Measurements from ENCODE around the gene SGK2.

DNA sequence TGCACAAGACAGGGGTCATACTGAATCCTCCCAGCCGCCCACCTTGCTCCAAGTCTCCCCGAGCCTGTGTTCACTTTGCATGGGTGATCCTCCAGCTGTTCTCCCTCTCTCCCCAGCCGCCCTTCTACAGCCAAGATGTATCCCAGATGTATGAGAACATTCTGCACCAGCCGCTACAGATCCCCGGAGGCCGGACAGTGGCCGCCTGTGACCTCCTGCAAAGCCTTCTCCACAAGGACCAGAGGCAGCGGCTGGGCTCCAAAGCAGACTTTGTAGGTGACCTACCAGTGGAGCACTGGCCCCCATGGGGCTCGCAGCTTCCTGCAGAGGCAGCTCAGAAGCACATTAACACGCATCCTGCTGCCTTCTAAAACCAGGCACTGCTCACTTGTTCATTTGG is 17.3 kb downstream of the SGK2 start:
- TF ChIP-seq, protein P1, sequence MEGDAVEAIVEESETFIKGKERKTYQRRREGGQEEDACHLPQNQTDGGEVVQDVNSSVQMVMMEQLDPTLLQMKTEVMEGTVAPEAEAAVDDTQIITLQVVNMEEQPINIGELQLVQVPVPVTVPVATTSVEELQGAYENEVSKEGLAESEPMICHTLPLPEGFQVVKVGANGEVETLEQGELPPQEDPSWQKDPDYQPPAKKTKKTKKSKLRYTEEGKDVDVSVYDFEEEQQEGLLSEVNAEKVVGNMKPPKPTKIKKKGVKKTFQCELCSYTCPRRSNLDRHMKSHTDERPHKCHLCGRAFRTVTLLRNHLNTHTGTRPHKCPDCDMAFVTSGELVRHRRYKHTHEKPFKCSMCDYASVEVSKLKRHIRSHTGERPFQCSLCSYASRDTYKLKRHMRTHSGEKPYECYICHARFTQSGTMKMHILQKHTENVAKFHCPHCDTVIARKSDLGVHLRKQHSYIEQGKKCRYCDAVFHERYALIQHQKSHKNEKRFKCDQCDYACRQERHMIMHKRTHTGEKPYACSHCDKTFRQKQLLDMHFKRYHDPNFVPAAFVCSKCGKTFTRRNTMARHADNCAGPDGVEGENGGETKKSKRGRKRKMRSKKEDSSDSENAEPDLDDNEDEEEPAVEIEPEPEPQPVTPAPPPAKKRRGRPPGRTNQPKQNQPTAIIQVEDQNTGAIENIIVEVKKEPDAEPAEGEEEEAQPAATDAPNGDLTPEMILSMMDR (IDR thresholded peaks at IDR 0.05) = no peak
- TF ChIP-seq POLR2AphosphoS5 (IDR thresholded peaks at IDR 0.05; ENCODE audit: low read depth, low read length) = no peak
